ENCODE data around the gene AGRN. TPM values are rescaled to one million over a fixed set of nuclear protein-coding genes. Genes with fewer than 3 reads are reported as not detected.
"Not testable (repeated sequence)": the region's sequence is repeated elsewhere in the genome, so short reads cannot be mapped to it uniquely, and the experiment has no call there.

The AGRN gene
- total and polyA plus RNA-seq, 4 donors, result 1.8 to 22.4 (median 16.9) TPM

DNA sequence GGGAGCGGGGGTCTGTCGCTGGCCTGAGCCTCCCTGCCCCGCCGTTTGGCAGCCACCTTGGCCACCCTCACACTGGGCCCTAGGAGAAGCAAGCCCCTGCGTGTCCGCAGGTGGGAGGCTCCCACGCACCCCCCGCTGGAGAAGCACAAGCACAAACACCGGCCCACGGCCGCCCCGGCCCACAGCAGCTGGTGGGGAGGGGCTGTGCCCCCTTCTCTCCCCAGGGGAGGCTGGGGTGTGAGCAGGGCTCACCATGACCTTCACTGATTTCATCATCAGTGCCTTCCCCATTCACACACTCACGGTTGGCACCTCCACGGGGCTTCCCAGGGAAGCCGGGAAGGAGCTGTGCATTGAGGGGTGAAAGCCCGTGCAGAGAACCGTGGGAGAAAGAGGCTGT lies 7.9 kb downstream of the AGRN start:
- peaks cover 0 to 2% (median 0%) of the 10 kb centered on the region in 4 donors for H3K27me3 ChIP-seq (ENCODE audit: control insufficient read depth in 4 of 4, insufficient read depth in 4 of 4, low read length in 3 of 4)
- H3K27ac ChIP-seq (ENCODE audit: low read depth in 1 of 2, low read length in 2 of 2), result no peak overlapping the region
- no peak overlapping the region for H3K4me3 ChIP-seq (ENCODE audit: low read depth in 1 of 3, low read length in 3 of 3)
- peaks cover 4 to 5% (median 5%) of the 10 kb centered on the region in 4 donors for H3K4me1 ChIP-seq (ENCODE audit: control insufficient read depth in 4 of 4, insufficient read depth in 4 of 4, low read length in 3 of 4)
- TF ChIP-seq YY1 (IDR thresholded peaks at IDR 0.05) (no peak), TAF1 (conservative IDR thresholded peaks at IDR 0.05) (no peak), FOXA1 (IDR thresholded peaks at IDR 0.05) (no peak), RXRA (IDR thresholded peaks at IDR 0.05) (no peak), EGR1 (IDR thresholded peaks at IDR 0.05; ENCODE audit: low read depth in 2 of 2) (no peak), FOXA2 (IDR thresholded peaks at IDR 0.05) (no peak), NR2F2 (IDR thresholded peaks at IDR 0.05) (no peak), JUND (IDR thresholded peaks at IDR 0.05) (no peak)
- TF ChIP-seq, protein P1, sequence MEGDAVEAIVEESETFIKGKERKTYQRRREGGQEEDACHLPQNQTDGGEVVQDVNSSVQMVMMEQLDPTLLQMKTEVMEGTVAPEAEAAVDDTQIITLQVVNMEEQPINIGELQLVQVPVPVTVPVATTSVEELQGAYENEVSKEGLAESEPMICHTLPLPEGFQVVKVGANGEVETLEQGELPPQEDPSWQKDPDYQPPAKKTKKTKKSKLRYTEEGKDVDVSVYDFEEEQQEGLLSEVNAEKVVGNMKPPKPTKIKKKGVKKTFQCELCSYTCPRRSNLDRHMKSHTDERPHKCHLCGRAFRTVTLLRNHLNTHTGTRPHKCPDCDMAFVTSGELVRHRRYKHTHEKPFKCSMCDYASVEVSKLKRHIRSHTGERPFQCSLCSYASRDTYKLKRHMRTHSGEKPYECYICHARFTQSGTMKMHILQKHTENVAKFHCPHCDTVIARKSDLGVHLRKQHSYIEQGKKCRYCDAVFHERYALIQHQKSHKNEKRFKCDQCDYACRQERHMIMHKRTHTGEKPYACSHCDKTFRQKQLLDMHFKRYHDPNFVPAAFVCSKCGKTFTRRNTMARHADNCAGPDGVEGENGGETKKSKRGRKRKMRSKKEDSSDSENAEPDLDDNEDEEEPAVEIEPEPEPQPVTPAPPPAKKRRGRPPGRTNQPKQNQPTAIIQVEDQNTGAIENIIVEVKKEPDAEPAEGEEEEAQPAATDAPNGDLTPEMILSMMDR (IDR thresholded peaks at IDR 0.05; ENCODE audit: low read depth, low read length, missing input control), result no peak
- TF ChIP-seq, protein P2, sequence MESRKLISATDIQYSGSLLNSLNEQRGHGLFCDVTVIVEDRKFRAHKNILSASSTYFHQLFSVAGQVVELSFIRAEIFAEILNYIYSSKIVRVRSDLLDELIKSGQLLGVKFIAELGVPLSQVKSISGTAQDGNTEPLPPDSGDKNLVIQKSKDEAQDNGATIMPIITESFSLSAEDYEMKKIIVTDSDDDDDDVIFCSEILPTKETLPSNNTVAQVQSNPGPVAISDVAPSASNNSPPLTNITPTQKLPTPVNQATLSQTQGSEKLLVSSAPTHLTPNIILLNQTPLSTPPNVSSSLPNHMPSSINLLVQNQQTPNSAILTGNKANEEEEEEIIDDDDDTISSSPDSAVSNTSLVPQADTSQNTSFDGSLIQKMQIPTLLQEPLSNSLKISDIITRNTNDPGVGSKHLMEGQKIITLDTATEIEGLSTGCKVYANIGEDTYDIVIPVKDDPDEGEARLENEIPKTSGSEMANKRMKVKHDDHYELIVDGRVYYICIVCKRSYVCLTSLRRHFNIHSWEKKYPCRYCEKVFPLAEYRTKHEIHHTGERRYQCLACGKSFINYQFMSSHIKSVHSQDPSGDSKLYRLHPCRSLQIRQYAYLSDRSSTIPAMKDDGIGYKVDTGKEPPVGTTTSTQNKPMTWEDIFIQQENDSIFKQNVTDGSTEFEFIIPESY (IDR thresholded peaks at IDR 0.05), result no peak
- no peaks in the 10 kb centered on the region for H3K36me3 ChIP-seq (ENCODE audit: control insufficient read depth in 4 of 4, insufficient read depth in 3 of 4, low read depth in 1 of 4, low read length in 3 of 4)
- H3K9me3 ChIP-seq (ENCODE audit: control insufficient read depth in 4 of 4, low read length in 3 of 4), result no peaks in the 10 kb centered on the region
- 90% methylated on average over 17 of the region's 17 CpGs for WGBS
- no peak overlapping the region for H3K9ac ChIP-seq (ENCODE audit: low read depth in 1 of 2, low read length in 2 of 2)
- DNase-seq (ENCODE audit: low spot score), result no peak

DNA sequence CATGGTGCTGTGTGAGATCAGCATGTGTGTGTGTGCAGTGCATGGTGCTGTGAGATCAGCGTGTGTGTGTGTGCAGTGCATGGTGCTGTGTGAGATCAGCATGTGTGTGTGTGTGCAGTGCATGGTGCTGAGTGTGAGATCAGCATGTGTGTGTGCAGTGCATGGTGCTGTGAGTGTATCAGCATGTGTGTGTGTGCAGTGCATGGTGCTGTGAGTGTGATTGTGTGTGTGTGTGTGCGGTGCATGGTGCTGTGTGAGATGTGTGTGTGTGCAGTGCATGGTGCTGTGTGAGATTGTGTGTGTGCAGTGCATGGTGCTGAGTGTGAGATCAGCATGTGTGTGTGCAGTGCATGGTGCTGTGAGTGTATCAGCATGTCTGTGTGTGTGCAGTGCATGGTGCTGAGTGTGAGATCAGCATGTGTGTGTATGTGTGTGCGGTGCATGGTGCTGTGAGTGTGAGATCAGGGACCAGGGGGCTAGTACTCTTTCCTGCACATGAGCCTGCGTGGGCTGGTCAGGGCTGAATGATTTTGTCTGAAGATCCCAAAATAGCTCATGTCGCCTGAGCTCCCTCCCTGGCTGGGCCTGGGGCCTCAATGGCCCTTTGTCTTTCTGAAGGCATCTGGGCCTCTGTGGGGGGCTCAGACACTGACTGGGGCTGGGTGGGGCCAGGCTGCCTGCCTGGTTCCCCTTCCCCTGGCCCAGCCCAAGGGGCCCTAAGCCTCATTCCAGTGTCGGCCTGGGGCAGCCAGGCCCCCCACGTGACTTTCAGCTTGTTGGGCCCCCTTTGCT lies 11.1 kb downstream of the AGRN start:
- not testable (repeated sequence) for H3K9ac ChIP-seq (ENCODE audit: low read depth in 1 of 2, low read length in 2 of 2); H3K27ac ChIP-seq (ENCODE audit: low read depth in 1 of 2, low read length in 2 of 2); H3K4me3 ChIP-seq (ENCODE audit: low read depth in 1 of 3, low read length in 3 of 3); H3K36me3 ChIP-seq (ENCODE audit: control insufficient read depth in 4 of 4, insufficient read depth in 3 of 4, low read depth in 1 of 4, low read length in 3 of 4); H3K9me3 ChIP-seq (ENCODE audit: control insufficient read depth in 4 of 4, low read length in 3 of 4); H3K27me3 ChIP-seq (ENCODE audit: control insufficient read depth in 4 of 4, insufficient read depth in 4 of 4, low read length in 3 of 4); DNase-seq (ENCODE audit: low spot score)
- 91% methylated on average over 7 of the region's 7 CpGs for WGBS
- peaks cover 4 to 14% (median 11%) of the 10 kb centered on the region in 4 donors for H3K4me1 ChIP-seq (ENCODE audit: control insufficient read depth in 4 of 4, insufficient read depth in 4 of 4, low read length in 3 of 4)

DNA sequence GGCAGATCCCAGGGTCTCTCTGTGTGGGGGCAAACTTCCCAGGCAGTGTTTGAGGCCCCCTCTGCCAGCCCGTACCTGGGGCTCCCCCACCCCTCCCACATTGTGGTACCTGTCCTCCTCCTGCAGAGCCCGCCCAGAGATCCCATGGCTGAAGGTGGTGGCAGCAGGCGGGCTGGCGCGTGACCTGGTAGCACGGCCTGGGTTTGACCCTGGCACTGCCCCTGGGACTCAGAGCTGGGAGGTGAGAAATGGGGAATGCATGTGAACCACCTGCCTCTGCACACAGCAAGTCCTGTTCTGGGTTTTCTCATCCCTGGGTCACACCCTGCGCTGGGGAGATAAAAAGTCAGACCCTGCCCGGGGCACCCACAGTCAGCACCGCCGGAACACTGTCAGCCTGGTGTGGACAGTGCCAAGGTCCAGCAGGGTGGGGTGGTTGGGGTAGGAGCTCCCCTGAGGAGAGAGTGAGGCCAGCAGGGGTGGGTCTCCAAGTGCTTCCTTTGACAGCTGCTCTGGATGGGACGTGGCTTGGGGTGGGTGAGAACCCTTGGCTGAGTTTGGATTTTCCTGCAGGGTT lies 11.8 kb downstream of the AGRN start:
- Histone ChIP-seq H3K27ac (ENCODE audit: low read depth in 1 of 2, low read length in 2 of 2) (no peak overlapping the region), H3K4me1 (ENCODE audit: control insufficient read depth in 4 of 4, insufficient read depth in 4 of 4, low read length in 3 of 4) (peaks cover 4 to 14% (median 11%) of the 10 kb centered on the region in 4 donors), H3K4me3 (ENCODE audit: low read depth in 1 of 3, low read length in 3 of 3) (no peak overlapping the region), H3K27me3 (ENCODE audit: control insufficient read depth in 4 of 4, insufficient read depth in 4 of 4, low read length in 3 of 4) (peaks cover 0 to 2% (median 0%) of the 10 kb centered on the region in 4 donors), H3K9ac (ENCODE audit: low read depth in 1 of 2, low read length in 2 of 2) (no peak overlapping the region), H3K9me3 (ENCODE audit: control insufficient read depth in 4 of 4, low read length in 3 of 4) (no peaks in the 10 kb centered on the region), H3K36me3 (ENCODE audit: control insufficient read depth in 4 of 4, insufficient read depth in 3 of 4, low read depth in 1 of 4, low read length in 3 of 4) (no peaks in the 10 kb centered on the region)
- TF ChIP-seq HNF4A (conservative IDR thresholded peaks at IDR 0.05), result no peak
- no peak for TF ChIP-seq RXRA (IDR thresholded peaks at IDR 0.05)
- no peak for TF ChIP-seq EGR1 (IDR thresholded peaks at IDR 0.05; ENCODE audit: low read depth in 2 of 2)
- WGBS, result 92% methylated on average over 11 of the region's 11 CpGs
- no peak for DNase-seq (ENCODE audit: low spot score)
